Measurements from ENCODE around the gene NAA40. TPM values are rescaled to one million over a fixed set of nuclear protein-coding genes. Genes with fewer than 3 reads are reported as not detected.

NAA40 gene
- total RNA-seq, 1 experiment from 2014 or later = 44.4 TPM

DNA sequence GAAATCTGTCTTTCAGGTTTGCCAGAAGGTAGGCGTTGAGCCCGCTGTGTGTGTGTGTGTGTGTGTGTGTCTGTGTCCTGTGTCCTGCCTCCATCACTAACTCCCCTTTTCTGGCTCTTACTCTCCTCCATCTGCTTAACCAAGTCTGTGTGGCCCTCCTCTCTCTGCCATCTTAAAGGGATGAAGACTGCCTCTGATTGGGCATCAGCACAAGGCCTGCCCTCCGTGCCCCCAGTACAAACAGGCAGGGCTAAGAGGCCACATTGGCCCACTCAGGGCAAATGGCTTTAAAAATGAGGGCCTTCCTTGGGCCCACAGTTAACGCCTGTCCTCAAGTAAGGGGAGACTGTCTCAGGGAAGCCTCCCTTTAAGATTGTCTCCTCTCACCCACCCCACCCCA, 32.7 kb upstream of the NAA40 start:
- Histone ChIP-seq H3K23ac (ENCODE audit: insufficient read length, low read depth, low read length) (no peak overlapping the region), H3K79me1 (ENCODE audit: insufficient read depth, low read depth, low read length, poor library complexity, severe bottlenecking) (no peaks in the 10 kb centered on the region), H2BK120ac (ENCODE audit: low read depth, low read length, poor library complexity, severe bottlenecking) (no peak overlapping the region), H3K4me1 (ENCODE audit: insufficient read depth, low read length) (no peaks in the 10 kb centered on the region; the same call in 1 of the 2 replicates), H3K79me2 (ENCODE audit: insufficient read depth, low read length) (no peaks in the 10 kb centered on the region), H3K4me2 (ENCODE audit: insufficient read depth, insufficient read length, low read length) (no peak overlapping the region), H3K4ac (ENCODE audit: low read depth, low read length) (no peak overlapping the region), H2AFZ (ENCODE audit: low read length) (no peak overlapping the region), H4K5ac (ENCODE audit: insufficient read length, low read depth, low read length) (no peak overlapping the region), H3K23me2 (ENCODE audit: insufficient read length, low read depth, low read length, poor library complexity, severe bottlenecking) (no peaks in the 10 kb centered on the region), H3K9me3 (ENCODE audit: control insufficient read depth, low read depth, low read length) (no peaks in the 10 kb centered on the region), H3T11ph (ENCODE audit: low read length) (no peak overlapping the region), H3K18ac (ENCODE audit: insufficient read length, low read depth, low read length) (no peak overlapping the region), H4K8ac (replicated peaks; ENCODE audit: insufficient read length, low read depth, low read length) (no peak overlapping the region), H3K14ac (ENCODE audit: insufficient read depth, low read length) (no peak overlapping the region), H2BK15ac (ENCODE audit: low read depth, low read length) (no peak overlapping the region), H4K91ac (ENCODE audit: insufficient read length, low read depth, low read length) (no peak overlapping the region), H3K27ac (ENCODE audit: insufficient read length, low read depth, low read length) (no peak overlapping the region), H3K56ac (ENCODE audit: insufficient read length, low read depth, low read length) (no peak overlapping the region), H2BK5ac (ENCODE audit: insufficient read length, low read length) (no peak overlapping the region), H2AK5ac (ENCODE audit: insufficient read length, low read length) (no peak overlapping the region), H2BK12ac (ENCODE audit: insufficient read length, low read depth, low read length) (no peak overlapping the region), H3K9ac (ENCODE audit: extremely low read depth, insufficient read length, low read length) (no peak overlapping the region), H3K27me3 (ENCODE audit: insufficient read depth, low read length) (no peaks in the 10 kb centered on the region), H2BK20ac (ENCODE audit: low read depth, low read length, poor library complexity, severe bottlenecking) (no peak overlapping the region), H4K20me1 (ENCODE audit: control insufficient read depth, insufficient read depth, insufficient read length) (no peaks in the 10 kb centered on the region)
- peak overlapping the region in 1 of 2 experiments; percentile 26; a peak in 1 of 5 replicates for H3K4me3 Mint-ChIP-seq
- DNase-seq = no peak
- TF ChIP-seq, protein P1, sequence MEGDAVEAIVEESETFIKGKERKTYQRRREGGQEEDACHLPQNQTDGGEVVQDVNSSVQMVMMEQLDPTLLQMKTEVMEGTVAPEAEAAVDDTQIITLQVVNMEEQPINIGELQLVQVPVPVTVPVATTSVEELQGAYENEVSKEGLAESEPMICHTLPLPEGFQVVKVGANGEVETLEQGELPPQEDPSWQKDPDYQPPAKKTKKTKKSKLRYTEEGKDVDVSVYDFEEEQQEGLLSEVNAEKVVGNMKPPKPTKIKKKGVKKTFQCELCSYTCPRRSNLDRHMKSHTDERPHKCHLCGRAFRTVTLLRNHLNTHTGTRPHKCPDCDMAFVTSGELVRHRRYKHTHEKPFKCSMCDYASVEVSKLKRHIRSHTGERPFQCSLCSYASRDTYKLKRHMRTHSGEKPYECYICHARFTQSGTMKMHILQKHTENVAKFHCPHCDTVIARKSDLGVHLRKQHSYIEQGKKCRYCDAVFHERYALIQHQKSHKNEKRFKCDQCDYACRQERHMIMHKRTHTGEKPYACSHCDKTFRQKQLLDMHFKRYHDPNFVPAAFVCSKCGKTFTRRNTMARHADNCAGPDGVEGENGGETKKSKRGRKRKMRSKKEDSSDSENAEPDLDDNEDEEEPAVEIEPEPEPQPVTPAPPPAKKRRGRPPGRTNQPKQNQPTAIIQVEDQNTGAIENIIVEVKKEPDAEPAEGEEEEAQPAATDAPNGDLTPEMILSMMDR (conservative IDR thresholded peaks at IDR 0.05) = no peak
- H3K27ac Mint-ChIP-seq = peak overlapping the region in 1 of 3 experiments; percentile 90; a peak in 3 of 7 replicates
- peaks cover 23 to 63% of the 10 kb centered on the region in 2 experiments for H3K4me1 Mint-ChIP-seq
- WGBS (ENCODE audit: extremely low coverage, insufficient read length, low lambda C conversion rate) = no CpG with 5 or more reads among the region's 4 CpGs
- no peaks in the 10 kb centered on the region for H3K9me3 Mint-ChIP-seq
- H3K27me3 Mint-ChIP-seq (ENCODE audit: low read depth) = no peaks in the 10 kb centered on the region; the same call in 1 of the 2 replicates
- H3K36me3 Mint-ChIP-seq (ENCODE audit: insufficient read depth in 1 of 3, low read depth in 3 of 3) = peaks cover 20 to 53% (median 51%) of the 10 kb centered on the region in 3 experiments; a peak in 6 of 7 replicates

Measured in H9 (cell line).